Transverse colon (tissue), 4 donors: ENCODE results near the gene SF1.

Experiments
- CTCF ChIP-seq, 5 experiments: fragments of 200-600 bp in 3 of 5; fragments of 450-650 bp in 2 of 5; sonication (generic) in 3 of 5; IDR thresholded peaks; 1 replicate in 2 of 5; 2 replicates in 3 of 5; pipeline ENCODE4 v1.5.1; 2016 to 2017; ENCODE audit warnings: antibody characterized with exemption in 5 of 5, inconsistent platforms in 3 of 5, mild to moderate bottlenecking in 2 of 5, moderate library complexity in 1 of 5
- EP300 ChIP-seq: sonication (generic); formaldehyde crosslinking; IDR thresholded peaks from one replicate; pipeline ENCODE4 v1.6.1; 2017; ENCODE audit warnings: antibody characterized with exemption, low read depth
- POLR2A ChIP-seq: fragments of 450-650 bp; IDR thresholded peaks from one replicate; pipeline ENCODE4 v1.6.1; 2016; ENCODE audit warnings: antibody characterized with exemption, mild to moderate bottlenecking, moderate library complexity
- POLR2AphosphoS5 ChIP-seq, 3 donors: sonication (generic); formaldehyde crosslinking; IDR thresholded peaks; one replicate each; pipeline ENCODE4 v1.6.1; 2016; ENCODE audit warnings: antibody characterized with exemption in 3 of 3

GRCh38 chr11:64791781-64792291, 13.5 kb upstream of the SF1 start:
- TF ChIP-seq CTCF (IDR thresholded peaks at IDR 0.05), result no peak
- TF ChIP-seq EP300, result no peak
- TF ChIP-seq POLR2AphosphoS5 (IDR thresholded peaks at IDR 0.05), result no peak
- TF ChIP-seq POLR2A, result no peak
